ENCODE data around the gene MRAS.
"Not testable (repeated sequence)": the region's sequence is repeated elsewhere in the genome, so short reads cannot be mapped to it uniquely, and the experiment has no call there.

Gene MRAS

DNA sequence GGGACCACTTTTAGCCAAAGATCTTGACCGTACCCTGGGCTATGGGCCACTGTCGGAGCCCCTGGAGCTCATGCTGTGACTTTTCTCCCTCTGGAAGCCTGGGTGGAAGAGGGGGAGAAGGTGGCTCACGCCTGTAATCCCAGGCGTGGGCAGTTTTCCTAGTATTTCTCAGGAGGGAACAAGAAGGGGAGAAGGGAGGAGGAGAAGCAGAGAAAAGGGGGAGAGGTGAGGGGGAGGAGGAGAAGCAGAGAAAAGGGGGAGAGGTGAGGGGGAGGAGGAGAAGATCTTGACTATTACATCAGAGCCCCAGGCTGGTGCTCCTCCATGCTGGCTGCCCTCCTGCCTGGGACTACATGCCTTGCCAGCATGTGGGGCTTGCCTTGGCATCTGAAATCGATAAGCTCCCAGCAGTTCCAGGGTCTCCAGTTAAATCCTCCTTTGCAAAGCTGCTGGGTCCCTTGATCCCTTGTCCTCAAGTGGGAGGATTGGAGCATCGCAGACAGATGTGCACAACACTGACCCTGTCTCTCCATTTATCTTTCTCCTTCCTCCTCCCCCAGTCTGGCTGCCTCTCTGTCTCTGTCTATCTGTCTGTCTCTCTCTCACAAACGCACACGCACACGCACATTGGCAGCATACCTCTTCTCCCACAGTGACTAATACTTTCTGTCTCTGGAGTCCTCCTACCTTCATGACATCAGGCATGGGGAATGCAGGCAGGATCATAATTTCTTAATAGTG lies 41.6 kb downstream of the MRAS start:
- DNase-seq (ENCODE audit: low read depth), result peak; percentile 62

- DNase-seq (ENCODE audit: low read depth), result no peak
Observed at GRCh38 chr3:138390582-138390932, 42.2 kb downstream of the MRAS start.

DNA sequence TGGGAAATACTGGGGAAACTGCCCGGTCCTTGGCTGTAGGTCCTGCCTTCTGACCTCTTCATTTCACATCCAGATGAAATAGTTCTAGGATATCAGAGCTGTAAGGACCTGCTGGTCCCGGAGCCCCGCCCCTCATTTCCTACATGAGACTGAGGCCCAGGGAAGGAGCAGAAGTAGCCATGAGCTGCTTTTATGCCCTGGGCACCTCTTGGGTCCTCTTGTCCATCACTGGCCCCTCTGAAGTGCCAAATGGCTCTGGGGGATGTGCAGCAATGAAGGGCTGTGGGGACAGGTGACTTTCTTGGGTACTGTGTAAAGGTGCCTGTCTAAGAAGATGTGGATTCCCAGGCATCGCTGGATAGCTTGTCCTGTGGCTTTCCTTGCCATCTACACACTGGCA lies 45.8 kb downstream of the MRAS start:
- no peak for DNase-seq (ENCODE audit: low read depth)

GRCh38 chr3:138394686-138395085 lies 46.3 kb downstream of the MRAS start:
- no peak for DNase-seq (ENCODE audit: low read depth)

- DNase-seq (ENCODE audit: low read depth), result no peak
Observed at GRCh38 chr3:138395865-138396751, 47.7 kb downstream of the MRAS start.

GRCh38 chr3:138396752-138397410 lies 48.5 kb downstream of the MRAS start:
- no peak for DNase-seq (ENCODE audit: low read depth)

DNA sequence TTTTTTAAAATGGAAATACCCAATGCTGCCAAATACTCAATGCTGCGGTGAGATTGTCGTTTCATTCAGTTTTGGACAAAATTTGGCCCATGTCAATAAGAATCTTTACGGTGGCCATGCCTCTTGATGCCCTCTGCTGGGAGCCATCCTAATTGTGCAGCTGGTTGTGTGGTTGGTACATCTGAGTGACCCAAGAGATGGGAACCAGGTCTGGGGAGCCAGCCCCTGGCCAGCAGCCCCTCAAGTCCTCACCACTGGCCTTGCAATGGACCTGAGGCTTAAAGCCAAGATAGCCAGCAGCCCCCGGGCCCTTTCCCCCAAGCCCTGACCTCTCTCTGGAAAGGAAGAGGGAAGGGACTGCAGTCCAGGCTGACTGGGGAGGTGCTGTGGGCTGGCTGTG lies 49.6 kb downstream of the MRAS start:
- DNase-seq (ENCODE audit: low read depth), result no peak

DNA sequence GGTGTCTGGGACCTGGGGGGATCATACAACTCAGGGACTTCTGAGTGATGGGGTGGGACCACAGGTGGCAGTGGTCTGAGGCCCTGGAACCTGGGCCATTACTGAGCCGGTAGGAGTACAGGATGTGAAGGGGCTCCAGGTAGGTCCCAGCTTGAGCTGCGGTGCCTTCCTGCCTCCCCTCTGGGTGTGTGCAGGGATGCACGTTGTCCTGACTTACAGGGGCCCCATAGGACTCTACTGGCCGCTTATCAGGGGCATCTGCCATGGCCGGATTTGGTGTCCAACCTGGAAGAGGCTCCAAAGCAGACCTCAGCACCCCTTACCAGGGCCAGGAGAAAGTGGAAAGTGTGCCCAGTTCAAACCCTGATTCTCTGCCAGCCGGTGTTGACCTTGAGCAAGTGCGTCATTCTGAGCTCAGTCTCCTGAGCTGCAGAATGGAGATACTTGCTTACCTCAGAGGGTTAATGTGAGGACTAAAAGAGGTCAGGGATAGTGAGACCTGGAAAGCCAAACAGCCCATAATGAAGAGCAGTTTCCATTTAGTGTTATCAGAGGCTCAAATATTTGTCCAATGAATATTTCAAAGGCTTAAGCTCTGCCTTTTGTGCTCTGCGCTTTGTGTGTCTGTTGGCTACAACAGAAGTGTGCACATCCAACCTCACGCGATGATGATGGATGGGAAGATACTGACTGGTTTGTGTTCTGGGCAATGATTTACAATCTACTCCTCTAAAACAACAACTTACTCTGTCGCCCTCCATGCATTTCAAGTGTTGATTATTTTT lies 50.6 kb downstream of the MRAS start:
- no peak for DNase-seq (ENCODE audit: low read depth)

DNA sequence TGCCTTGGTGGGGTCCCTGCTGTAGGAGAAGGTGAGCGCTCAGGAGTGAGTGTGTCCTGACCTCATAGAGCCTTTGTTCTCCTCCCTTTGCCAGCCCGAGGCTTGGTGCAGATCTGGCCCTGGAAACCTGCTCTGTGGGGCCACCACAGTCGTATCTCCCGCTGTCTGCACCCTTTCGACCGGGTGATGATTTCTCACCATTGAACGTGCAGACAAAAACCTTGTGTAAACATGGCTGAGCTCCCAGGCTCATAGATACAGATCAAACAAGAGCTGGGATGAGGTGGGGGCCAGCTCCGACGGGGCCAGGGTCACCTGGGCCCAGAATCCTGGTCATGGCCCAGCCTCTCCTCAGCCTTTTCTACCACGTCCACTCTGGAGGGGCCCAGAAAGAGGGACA lies 51.4 kb downstream of the MRAS start:
- no peak for DNase-seq (ENCODE audit: low read depth)

- no peak for DNase-seq (ENCODE audit: low read depth)
Observed at GRCh38 chr3:138400651-138401070, 52.3 kb downstream of the MRAS start.

- no peak for DNase-seq (ENCODE audit: low read depth)
Observed at GRCh38 chr3:138401834-138402233, 53.5 kb downstream of the MRAS start.

- DNase-seq (ENCODE audit: low read depth), result no peak
Observed at GRCh38 chr3:138404121-138404520, 55.7 kb downstream of the MRAS start.

DNA sequence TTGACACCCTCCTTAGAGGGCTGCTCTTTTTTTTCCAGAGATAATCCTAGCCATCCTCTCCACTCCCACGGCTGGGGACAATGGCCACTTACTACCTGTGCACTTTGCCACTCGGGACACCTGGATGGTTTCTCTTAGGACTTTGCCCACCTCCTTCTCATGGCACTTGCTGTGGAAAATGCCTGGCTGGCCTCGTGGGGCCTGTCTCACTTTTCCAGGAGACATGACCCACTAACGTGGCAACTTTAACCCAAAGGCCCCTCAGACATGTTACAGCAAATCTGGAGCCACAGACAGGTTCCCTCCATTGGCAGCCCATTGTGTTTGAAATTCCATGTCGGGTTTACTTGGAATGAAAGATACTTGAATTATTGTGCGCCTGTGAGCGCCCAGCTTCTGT lies 56.6 kb downstream of the MRAS start:
- no peak for DNase-seq (ENCODE audit: low read depth)

- DNase-seq (ENCODE audit: low read depth), result no peak
Observed at GRCh38 chr3:138405486-138405885, 57.1 kb downstream of the MRAS start.

GRCh38 chr3:138406606-138407005 lies 58.2 kb downstream of the MRAS start:
- no peak for DNase-seq (ENCODE audit: low read depth)

- no peak for DNase-seq (ENCODE audit: low read depth)
Observed at GRCh38 chr3:138407236-138407907, 59.0 kb downstream of the MRAS start.

DNA sequence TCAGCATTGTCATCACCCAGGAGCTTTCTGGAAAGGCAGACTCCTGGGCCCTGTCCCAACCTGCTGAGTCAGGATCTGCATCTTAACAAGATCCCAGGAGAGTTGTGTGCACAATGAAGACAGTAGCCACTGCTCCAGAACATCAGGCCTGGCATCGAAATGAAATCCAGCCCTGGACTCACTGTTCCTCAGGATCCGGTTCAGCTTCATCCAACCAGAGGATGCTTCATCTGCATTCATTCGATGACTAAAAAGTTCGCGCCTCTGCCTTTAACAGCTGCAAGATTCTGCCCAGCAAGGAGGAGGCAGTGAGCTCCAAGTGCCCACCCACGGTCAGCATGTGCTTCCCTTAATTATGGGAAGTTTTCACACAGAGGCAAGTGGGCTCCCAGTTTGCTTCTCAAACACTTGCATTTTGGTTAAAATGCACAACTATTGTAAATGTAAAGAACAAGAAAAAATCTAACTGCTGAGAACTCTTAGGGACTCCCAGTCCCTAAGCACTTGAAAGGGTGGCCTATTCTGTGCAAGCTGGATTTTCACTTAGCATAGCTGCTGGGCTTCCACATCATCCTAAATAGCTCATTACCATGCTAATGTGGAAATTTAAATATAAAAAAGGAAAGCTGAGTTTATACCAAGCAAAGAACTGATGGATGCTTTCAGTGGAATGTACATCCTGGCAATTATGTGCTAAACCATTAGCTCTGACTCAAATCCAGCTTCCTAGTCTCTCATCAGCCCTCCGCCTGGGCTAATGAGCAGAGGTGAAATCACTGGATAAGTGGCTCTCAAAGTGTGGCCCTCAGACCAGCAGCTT lies 60.6 kb downstream of the MRAS start:
- no peak for DNase-seq (ENCODE audit: low read depth)

- DNase-seq (ENCODE audit: low read depth), result no peak
Observed at GRCh38 chr3:138412821-138413551, 64.6 kb downstream of the MRAS start.

GRCh38 chr3:138416236-138416635 lies 67.9 kb downstream of the MRAS start:
- not testable (repeated sequence) for DNase-seq (ENCODE audit: low read depth)

GRCh38 chr3:138417559-138417982 lies 69.2 kb downstream of the MRAS start:
- DNase-seq (ENCODE audit: low read depth), result peak; percentile 71

Data from fibroblast of gingiva (primary cell).